CD4-positive, alpha-beta T cell (primary cell): ENCODE results near the gene PANX2. TPM values are rescaled to one million over a fixed set of nuclear protein-coding genes. Genes with fewer than 3 reads are reported as not detected.
A peak's percentile ranks its signal among the peaks of the same experiment; 100 is the strongest.

Experiments used
- ATAC-seq: fragments of 200-7000 bp; cut with Tn5 transposase; one replicate; pipeline ENCODE4 v1.10.0; 2022; ENCODE audit warnings: mild to moderate bottlenecking; ENCODE audit not compliant: poor library complexity
- CTCF ChIA-PET: fragments of 350-600 bp; sonication (Branson Sonifier 250); formaldehyde crosslinking; loops from one replicate; lab custom pipeline; 2021; ENCODE audit warnings: antibody characterized with exemption, inconsistent platforms; lab: Charles Lee
- POLR2A ChIA-PET: fragments of 350-600 bp; sonication (Branson Sonifier 250); formaldehyde crosslinking; loops from one replicate; lab custom pipeline; 2021; ENCODE audit warnings: antibody characterized with exemption, inconsistent platforms; lab: Charles Lee
- DNase-seq, 14 experiments: peaks; one replicate each; pipeline ENCODE4 v3.0.0-alpha.2; 2013 to 2020; ENCODE audit warnings: mixed read lengths in 2 of 14
- H3K27ac ChIP-seq, 2 donors: one replicate each; pipeline versions ENCODE4 v1.5.1 to v1.7.0; 2013; ENCODE audit warnings: low read length in 2 of 2, low read depth in 1 of 2, mild to moderate bottlenecking in 1 of 2
- H3K27me3 ChIP-seq, 2 experiments: 1 replicate in 1 of 2; 2 replicates in 1 of 2; pipeline versions ENCODE4 v1.6.1 to v1.7.0; 2013; ENCODE audit warnings: low read length in 2 of 2, control low read depth in 1 of 2, mild to moderate bottlenecking in 1 of 2, moderate library complexity in 1 of 2; ENCODE audit not compliant: insufficient read depth in 2 of 2, control insufficient read depth in 1 of 2
- H3K36me3 ChIP-seq: one replicate; pipeline ENCODE4 v1.6.1; 2013; ENCODE audit warnings: low read length, control low read depth; ENCODE audit not compliant: insufficient read depth
- H3K4me1 ChIP-seq: one replicate; pipeline ENCODE4 v1.6.1; 2013; ENCODE audit warnings: low read length, control low read depth; ENCODE audit not compliant: insufficient read depth
- H3K4me3 ChIP-seq: one replicate; pipeline ENCODE4 v1.5.1; 2013; ENCODE audit warnings: mild to moderate bottlenecking, low read length, moderate library complexity
- H3K9me3 ChIP-seq, 2 experiments: 1 replicate in 1 of 2; 2 replicates in 1 of 2; pipeline versions ENCODE4 v1.6.1 to v1.7.0; 2013; ENCODE audit warnings: low read length in 2 of 2, mild to moderate bottlenecking in 2 of 2, control low read depth in 1 of 2, moderate library complexity in 1 of 2; ENCODE audit not compliant: control insufficient read depth in 1 of 2, insufficient read depth in 1 of 2
- H3K27ac Mint-ChIP-seq: one replicate; pipeline ENCODE4 v1.8.0; 2020; ENCODE audit warnings: mixed read lengths
- H3K27me3 Mint-ChIP-seq: one replicate; pipeline ENCODE4 v1.8.0; 2021; ENCODE audit warnings: mixed read lengths
- H3K36me3 Mint-ChIP-seq: one replicate; pipeline ENCODE4 v1.8.0; 2021; ENCODE audit warnings: low read depth, mixed read lengths
- H3K4me1 Mint-ChIP-seq: one replicate; pipeline ENCODE4 v1.8.0; 2021; ENCODE audit warnings: low read depth, mixed read lengths
- H3K4me3 Mint-ChIP-seq: one replicate; pipeline ENCODE4 v1.8.0; 2020; ENCODE audit warnings: mild to moderate bottlenecking, mixed read lengths
- H3K9me3 Mint-ChIP-seq: one replicate; pipeline ENCODE4 v1.8.0; 2020; ENCODE audit warnings: mixed read lengths
- CTCF ChIP-seq: fragments of 200-600 bp; IDR thresholded peaks from one replicate; pipeline ENCODE4 v1.8.0; 2022; ENCODE audit warnings: antibody characterized with exemption, mild to moderate bottlenecking
- intact Hi-C, 2 experiments: fragments of 100-400 bp; cut with DNase I in 1 of 2; cut with micrococcal nuclease in 1 of 2; formaldehyde crosslinking; loops; one replicate each; pipeline versions ENCODE4 v1.15.1 to v1.9.0; 2023 to 2025; cut with DNase I, micrococcal nuclease
- total RNA-seq, 174 experiments: library from RNA in 2 of 174; stranded (reverse) in 2 of 174; gene quantifications; one replicate each; pipeline ENCODE4 v1.2.3 and lab custom pipeline; 2021 to 2026

PANX2 gene
- total RNA-seq, 2 experiments from 2014 or later, result 0.11 to 0.16 TPM

- H3K27me3 ChIP-seq, result peaks cover 29 to 39% of the 10 kb centered on the region in 2 experiments
- TF ChIP-seq CTCF, result no peak
- peaks cover 48% of the 10 kb centered on the region for H3K27me3 Mint-ChIP-seq
- ChIA-PET POLR2A (no interaction called here), CTCF (no interaction called here)
- no peaks in the 10 kb centered on the region for H3K9me3 Mint-ChIP-seq
- peaks cover 12% of the 10 kb centered on the region for H3K4me1 ChIP-seq
- ATAC-seq (no peak), DNase-seq (peak in 1 of 14 experiments; percentile 31)
- H3K27ac ChIP-seq, result no peak overlapping the region
- H3K36me3 ChIP-seq, result no peaks in the 10 kb centered on the region
- peak overlapping the region; percentile 85 for H3K4me3 Mint-ChIP-seq
- no peaks in the 10 kb centered on the region for H3K36me3 Mint-ChIP-seq
- H3K4me1 Mint-ChIP-seq, result peaks cover 10% of the 10 kb centered on the region
- no peak overlapping the region for H3K27ac Mint-ChIP-seq
- peaks cover 0 to 24% of the 10 kb centered on the region in 2 experiments for H3K9me3 ChIP-seq
- intact Hi-C loops, result no loop called here
- no peak overlapping the region for H3K4me3 ChIP-seq
Measured at GRCh38 chr22:50169181-50169759, 1.3 kb upstream of the PANX2 start.

- Histone ChIP-seq H3K4me3 (no peak overlapping the region), H3K9me3 (peaks cover 0 to 24% of the 10 kb centered on the region in 2 experiments), H3K36me3 (no peaks in the 10 kb centered on the region), H3K27me3 (peaks cover 29 to 39% of the 10 kb centered on the region in 2 experiments), H3K4me1 (peaks cover 12% of the 10 kb centered on the region), H3K27ac (no peak overlapping the region)
- peak in 5 of 14 experiments; percentile 30 to 55 (median 43) for DNase-seq
- H3K4me1 Mint-ChIP-seq, result peaks cover 10% of the 10 kb centered on the region
- H3K27me3 Mint-ChIP-seq, result peaks cover 45% of the 10 kb centered on the region
- no peak for TF ChIP-seq CTCF
- intact Hi-C loops, result loop anchor here in 1 of 2 experiments (5.0 kb wide), 1 partner anchor 37 kb away; no protein-coding TSS in a partner anchor
- H3K9me3 Mint-ChIP-seq, result no peaks in the 10 kb centered on the region
- no peak overlapping the region for H3K4me3 Mint-ChIP-seq
- H3K27ac Mint-ChIP-seq, result no peak overlapping the region
- ChIA-PET POLR2A (no interaction called here), CTCF (no interaction called here)
- peak; percentile 68 for ATAC-seq
- no peaks in the 10 kb centered on the region for H3K36me3 Mint-ChIP-seq
Measured at GRCh38 chr22:50169774-50170341, 673 bp upstream of the PANX2 start.

GRCh38 chr22:50171319-50171964, 911 bp downstream of the PANX2 start:
- no peak for TF ChIP-seq CTCF
- H3K27ac Mint-ChIP-seq, result no peak overlapping the region
- ATAC-seq (no peak), DNase-seq (no peak)
- H3K4me3 Mint-ChIP-seq, result peak overlapping the region; percentile 70
- H3K4me1 Mint-ChIP-seq, result peaks cover 10% of the 10 kb centered on the region
- Histone ChIP-seq H3K9me3 (peaks cover 0 to 15% of the 10 kb centered on the region in 2 experiments), H3K27me3 (peaks cover 29 to 39% of the 10 kb centered on the region in 2 experiments), H3K36me3 (no peaks in the 10 kb centered on the region), H3K4me3 (no peak overlapping the region), H3K27ac (no peak overlapping the region), H3K4me1 (peaks cover 12% of the 10 kb centered on the region)
- H3K9me3 Mint-ChIP-seq, result no peaks in the 10 kb centered on the region
- no peaks in the 10 kb centered on the region for H3K36me3 Mint-ChIP-seq
- CTCF ChIA-PET, result no interaction called here
- intact Hi-C loops, result loop anchor here in 1 of 2 experiments (5.0 kb wide), 1 partner anchor 36 kb away; no protein-coding TSS in a partner anchor
- H3K27me3 Mint-ChIP-seq, result peaks cover 40% of the 10 kb centered on the region
- POLR2A ChIA-PET, result interaction anchor here (1.4 kb wide), 1 partner anchor 18 kb away, joined by 3 read pairs; no protein-coding TSS in a partner anchor
